ENCODE measurements around the gene FETUB. TPM values are rescaled to one million over a fixed set of nuclear protein-coding genes. Genes with fewer than 3 reads are reported as not detected.

FETUB gene
- total RNA-seq, 1 experiment from 2014 or later, result not detected

DNA sequence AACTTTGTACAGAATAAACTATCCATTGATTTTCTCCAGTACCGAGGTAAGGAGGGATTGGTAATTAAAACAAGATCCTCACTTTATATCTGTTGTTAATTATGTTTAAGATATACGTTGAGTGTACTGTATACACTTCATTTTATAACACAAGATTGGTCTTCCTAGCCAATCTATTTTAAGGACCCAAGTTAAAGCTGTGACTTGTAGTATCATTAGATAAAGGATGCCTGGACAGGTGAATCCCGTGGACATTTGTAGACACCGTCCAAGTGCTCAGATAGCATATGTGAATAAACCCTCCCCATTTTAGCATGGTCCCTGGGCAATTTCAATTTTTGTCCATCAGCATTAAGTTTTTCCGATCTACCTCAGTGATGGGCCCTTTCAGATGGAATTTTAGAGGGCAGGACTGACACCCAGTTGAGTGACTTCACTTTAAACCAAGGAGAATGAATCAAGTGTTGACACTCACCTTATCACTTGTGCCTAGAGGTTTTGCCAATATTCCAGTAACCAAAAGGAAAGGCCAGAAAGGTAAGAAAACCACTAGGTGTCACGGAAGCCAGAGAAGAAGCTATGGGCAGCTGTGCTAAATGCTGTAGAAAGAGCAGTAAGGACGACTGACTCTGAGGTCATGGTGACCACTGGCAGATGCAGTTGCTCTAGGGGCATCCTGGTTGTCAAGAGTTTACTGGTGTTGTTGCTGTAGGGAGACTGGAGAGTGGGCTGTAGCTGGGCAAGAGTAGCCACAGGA lies 18.1 kb upstream of the FETUB start:
- Histone ChIP-seq H3K4me1 (ENCODE audit: control insufficient read depth in 1 of 2, insufficient read depth in 2 of 2, low read length in 2 of 2) (peaks cover 2 to 7% of the 10 kb centered on the region in 2 experiments; a peak in 1 of 4 replicates), H3K79me2 (ENCODE audit: insufficient read depth, low read length) (no peaks in the 10 kb centered on the region), H4K20me1 (ENCODE audit: insufficient read depth) (no peaks in the 10 kb centered on the region), H3K27me3 (ENCODE audit: insufficient read depth, low read length) (no peaks in the 10 kb centered on the region), H3K36me3 (ENCODE audit: control insufficient read depth in 1 of 2, insufficient read depth in 2 of 2, low read length in 2 of 2) (no peaks in the 10 kb centered on the region), H2AFZ (ENCODE audit: low read depth, low read length, poor library complexity, severe bottlenecking) (no peak overlapping the region), H3K9me3 (ENCODE audit: control insufficient read depth in 1 of 2, insufficient read depth in 1 of 2, low read depth in 1 of 2, low read length in 2 of 2) (no peaks in the 10 kb centered on the region), H3K4me2 (ENCODE audit: low read length) (no peak overlapping the region), H3K9me2 (ENCODE audit: insufficient read depth) (no peaks in the 10 kb centered on the region), H3K9ac (ENCODE audit: low read length) (no peak overlapping the region), H3K27ac (ENCODE audit: low read depth, low read length) (no peak overlapping the region), H3K4me3 (replicated peaks in 1 of 2; ENCODE audit: low read depth in 1 of 2, low read length in 2 of 2) (no peak overlapping the region)
- TF ChIP-seq ZFX (IDR thresholded peaks at IDR 0.05), result no peak
- no peak for TF ChIP-seq EZH2phosphoT487 (IDR thresholded peaks at IDR 0.05; ENCODE audit: borderline replicate concordance)
- TF ChIP-seq FOSL1 (IDR thresholded peaks at IDR 0.05; ENCODE audit: low read depth), result no peak
- TF ChIP-seq EZH2 (IDR thresholded peaks at IDR 0.05), result no peak
- no peak for TF ChIP-seq MAX (IDR thresholded peaks at IDR 0.05)
- TF ChIP-seq EGR1 (IDR thresholded peaks at IDR 0.05; ENCODE audit: low read depth), result no peak
- no peak for TF ChIP-seq YY1 (IDR thresholded peaks at IDR 0.05; ENCODE audit: extremely low read depth, insufficient replicate concordance, low read depth, low read length)
- no peak for TF ChIP-seq JUND (IDR thresholded peaks at IDR 0.05)
- no peak for TF ChIP-seq CTCF (IDR thresholded peaks at IDR 0.05 in 2 of 3, conservative IDR thresholded peaks at IDR 0.05 in 1 of 3; ENCODE audit: borderline replicate concordance in 1 of 3, insufficient read depth in 1 of 3, low read depth in 2 of 3, low read length in 2 of 3)
- TF ChIP-seq POLR2AphosphoS5 (IDR thresholded peaks at IDR 0.05; ENCODE audit: low read depth, low read length), result no peak
- no peak for TF ChIP-seq ZNF274 (IDR thresholded peaks at IDR 0.05; ENCODE audit: low read depth, low read length)
- DNase-seq (ENCODE audit: low read depth, low spot score) (no peak), ATAC-seq (no peak)
- ChIA-PET CTCF (no interaction called here), RAD21 (ENCODE audit: low non-redundant PET in 1 of 2, low total read pairs in 2 of 2, uncharacterized antibody in 2 of 2, unreplicated experiment in 2 of 2) (no interaction called here), POLR2A (no interaction called here)
- intact Hi-C loops (cut with micrococcal nuclease), result no loop called here
- no TSS peak for BruUV-seq (replicated peaks)

Data from HCT116 (cell line).